IMR-90 (cell line): ENCODE results near the gene CSRNP3. TPM values are rescaled to one million over a fixed set of nuclear protein-coding genes. Genes with fewer than 3 reads are reported as not detected.

ENCODE experiments used
- ATAC-seq: fragments of 200-7000 bp; cut with Tn5 transposase; 2 replicates; pipeline ENCODE4 v1.9.1; 2020; ENCODE audit warnings: low read depth, mild to moderate bottlenecking, moderate library complexity
- BruUV-seq: library from RNA; stranded (reverse); fragments of 400-500 nt; replicated peaks from 2 replicates; lab custom pipeline; 2021; lab: Mats Ljungman, UMichigan
- CTCF ChIA-PET: fragments of 300-600 bp; formaldehyde crosslinking; extraction: SDS; loops from one replicate; lab custom pipeline; 2021; ENCODE audit warnings: antibody characterized with exemption; lab: Yijun Ruan, JAX
- POLR2A ChIA-PET: fragments of 300-600 bp; sonication (Branson Sonifier 250); formaldehyde crosslinking; loops from one replicate; lab custom pipeline; 2022; ENCODE audit warnings: antibody characterized with exemption; ENCODE audit not compliant: unreplicated experiment; lab: Charles Lee
- DNase-seq: peaks from one replicate; pipeline ENCODE4 v3.0.0; 2013
- H2AFZ ChIP-seq: replicated peaks from 2 replicates; pipeline ENCODE3; 2013; ENCODE audit warnings: low read length, mild to moderate bottlenecking; ENCODE audit not compliant: poor library complexity
- H2AK5ac ChIP-seq: 2 replicates; pipeline ENCODE4 v1.6.1; 2013; ENCODE audit warnings: low read depth, low read length, inconsistent platforms
- H2AK9ac ChIP-seq: replicated peaks from 2 replicates; pipeline ENCODE3; 2013; ENCODE audit warnings: mild to moderate bottlenecking, low read depth, low read length, moderate library complexity; ENCODE audit not compliant: poor library complexity
- H2BK120ac ChIP-seq: 2 replicates; pipeline ENCODE4 v1.6.1; 2013; ENCODE audit warnings: low read depth, low read length, inconsistent platforms
- H2BK15ac ChIP-seq: 3 replicates; pipeline ENCODE4 v1.6.1; 2013; ENCODE audit warnings: low read depth, low read length, inconsistent platforms
- H2BK20ac ChIP-seq: 2 replicates; pipeline ENCODE4 v1.6.1; 2013; ENCODE audit warnings: low read depth, mild to moderate bottlenecking, inconsistent platforms, low read length, moderate library complexity
- H2BK5ac ChIP-seq: 2 replicates; pipeline ENCODE4 v1.6.1; 2013; ENCODE audit warnings: mild to moderate bottlenecking, low read depth, low read length, inconsistent platforms; ENCODE audit not compliant: poor library complexity, severe bottlenecking
- H3K14ac ChIP-seq: replicated peaks from 2 replicates; pipeline ENCODE4 v1.6.1; 2013; ENCODE audit warnings: low read depth, low read length, inconsistent platforms
- H3K18ac ChIP-seq: 2 replicates; pipeline ENCODE4 v1.6.1; 2013; ENCODE audit warnings: low read depth, low read length, control low read depth
- H3K23ac ChIP-seq: 2 replicates; pipeline ENCODE4 v1.6.1; 2013; ENCODE audit warnings: low read depth, low read length, inconsistent platforms
- H3K27ac ChIP-seq: 2 replicates; pipeline ENCODE4 v1.5.1; 2013; ENCODE audit warnings: mild to moderate bottlenecking, control low read depth, low read length; ENCODE audit not compliant: insufficient read depth
- H3K27me3 ChIP-seq: 2 replicates; pipeline ENCODE4 v1.6.1; 2013; ENCODE audit warnings: low read length; ENCODE audit not compliant: control insufficient read depth, insufficient read depth
- H3K36me3 ChIP-seq: 2 replicates; pipeline ENCODE4 v1.6.1; 2013; ENCODE audit warnings: low read length, mixed read lengths; ENCODE audit not compliant: control insufficient read depth, insufficient read depth
- H3K4ac ChIP-seq: 2 replicates; pipeline ENCODE4 v1.6.1; 2013; ENCODE audit warnings: low read depth, low read length, inconsistent platforms
- H3K4me1 ChIP-seq: 2 replicates; pipeline ENCODE4 v1.6.1; 2013; ENCODE audit warnings: low read length, mixed read lengths; ENCODE audit not compliant: control insufficient read depth, insufficient read depth
- H3K4me2 ChIP-seq: 2 replicates; pipeline ENCODE4 v1.6.1; 2013; ENCODE audit warnings: low read depth, mild to moderate bottlenecking, control low read depth, low read length, moderate library complexity
- H3K4me3 ChIP-seq: 2 replicates; pipeline ENCODE4 v1.5.1; 2013; ENCODE audit warnings: low read depth, mild to moderate bottlenecking, control low read depth, low read length, moderate library complexity; ENCODE audit not compliant: insufficient read depth
- H3K56ac ChIP-seq: 2 replicates; pipeline ENCODE4 v1.6.1; 2013; ENCODE audit warnings: low read length, inconsistent platforms; ENCODE audit not compliant: insufficient read depth; ENCODE audit errors: extremely low read depth
- H3K79me1 ChIP-seq, 2 experiments: 2 replicates each; pipeline ENCODE4 v1.6.1; 2013; ENCODE audit warnings: low read length in 2 of 2, inconsistent platforms in 1 of 2, low read depth in 1 of 2
- H3K9ac ChIP-seq: 2 replicates; pipeline ENCODE4 v1.6.1; 2013; ENCODE audit warnings: low read depth, low read length, control low read depth
- H3K9me1 ChIP-seq: 2 replicates; pipeline ENCODE4 v1.6.1; 2013; ENCODE audit warnings: low read length, inconsistent platforms; ENCODE audit not compliant: insufficient read depth
- H3K9me3 ChIP-seq: 2 replicates; pipeline ENCODE4 v1.6.1; 2013; ENCODE audit warnings: low read length; ENCODE audit not compliant: control insufficient read depth, insufficient read depth
- H4K20me1 ChIP-seq: 2 replicates; pipeline ENCODE4 v1.6.1; 2013; ENCODE audit warnings: low read length, inconsistent platforms; ENCODE audit not compliant: insufficient read depth
- H4K5ac ChIP-seq: 2 replicates; pipeline ENCODE4 v1.6.1; 2013; ENCODE audit warnings: mild to moderate bottlenecking, low read depth, low read length, control low read depth
- H4K8ac ChIP-seq, 2 experiments: 2 replicates each; pipeline ENCODE4 v1.6.1; 2013; ENCODE audit warnings: low read depth in 2 of 2, low read length in 2 of 2, control low read depth in 1 of 2, inconsistent platforms in 1 of 2
- H4K91ac ChIP-seq: 2 replicates; pipeline ENCODE4 v1.6.1; 2013; ENCODE audit warnings: low read depth, low read length, inconsistent platforms; ENCODE audit not compliant: insufficient read depth
- BHLHE40 ChIP-seq: fragments of 150-350 bp; IDR thresholded peaks from 2 replicates; pipeline ENCODE4 v1.6.1; 2016; ENCODE audit warnings: mild to moderate bottlenecking, low read depth, low read length
- CEBPB ChIP-seq: IDR thresholded peaks from 2 replicates; pipeline ENCODE4 v1.6.1; 2012; ENCODE audit warnings: low read depth, low read length, improper control_type of control experiment
- CTCF ChIP-seq: conservative IDR thresholded peaks from 2 replicates; pipeline ENCODE4 v1.5.1; 2012; ENCODE audit warnings: mild to moderate bottlenecking, low read depth, low read length, improper control_type of control experiment
- MAZ ChIP-seq: IDR thresholded peaks from 2 replicates; pipeline ENCODE4 v1.6.1; 2012; ENCODE audit warnings: low read depth, mild to moderate bottlenecking, low read length, improper control_type of control experiment, moderate library complexity, borderline replicate concordance
- MXI1 ChIP-seq: IDR thresholded peaks from 2 replicates; pipeline ENCODE4 v1.6.1; 2012; ENCODE audit warnings: low read depth, mild to moderate bottlenecking, low read length, moderate library complexity, borderline replicate concordance
- NFE2L2 ChIP-seq: fragments of 150-350 bp; IDR thresholded peaks from 2 replicates; pipeline ENCODE4 v1.6.1; 2016; ENCODE audit warnings: low read depth, mild to moderate bottlenecking, low read length
- POLR2A ChIP-seq: IDR thresholded peaks from 2 replicates; pipeline ENCODE4 v1.6.1; 2012; ENCODE audit warnings: mild to moderate bottlenecking, low read depth, low read length
- RFX5 ChIP-seq: IDR thresholded peaks from 2 replicates; pipeline ENCODE4 v1.8.0; 2012; ENCODE audit warnings: low read depth, mild to moderate bottlenecking, low read length, moderate library complexity
- USF2 ChIP-seq: fragments of 150-350 bp; IDR thresholded peaks from 2 replicates; pipeline ENCODE4 v1.6.1; 2017; ENCODE audit warnings: mild to moderate bottlenecking, antibody characterized with exemption, low read length, low read depth
- WGBS, 2 experiments: methylation state at CpG; one replicate each; pipeline versions ENCODE4 v1.1.5 to v1.1.7; 2013; ENCODE audit warnings: missing lambda C conversion rate in 2 of 2; ENCODE audit not compliant: insufficient read length in 1 of 2; ENCODE audit errors: extremely low coverage in 2 of 2; 5-methylcytosine and 5-hydroxymethylcytosine counted together
- dilution Hi-C: fragments of 300-500 bp; cut with HindIII; formaldehyde crosslinking; loops from one replicate; pipeline ENCODE4 v1.14.3; 2018; ENCODE audit warnings: low sequenced_read_pairs; ENCODE audit not compliant: unreplicated experiment
- in situ Hi-C: fragments of 300-500 bp; cut with MboI; formaldehyde crosslinking; loops from 3 replicates; pipeline ENCODE4 v1.14.3; 2019; ENCODE audit warnings: low sequenced_read_pairs, inconsistent platforms, mixed read lengths
- intact Hi-C: fragments of 100-400 bp; cut with micrococcal nuclease; formaldehyde crosslinking; loops from 2 replicates; pipeline ENCODE4 v1.10.0; 2022
- polyA plus RNA-seq, 3 experiments: library from polyadenylated mRNA; depleted of rRNA; stranded (reverse); fragments of >200 nt; gene quantifications; 2 replicates each; pipeline ENCODE4 v1.2.3, GENCODE V29; 2012; ENCODE audit warnings: low replicate concordance in 1 of 3
- total RNA-seq: library from RNA; depleted of rRNA; stranded (reverse); fragments of >200 nt; gene quantifications from 2 replicates; pipeline ENCODE4 v1.2.3, GENCODE V29; 2012

The CSRNP3 gene
- total and polyA plus RNA-seq, 2 of the 4 experiments (the other 2 are of a cell fraction), result 0.21 to 0.72 TPM

GRCh38 chr2:165452327-165452726 lies 17.2 kb upstream of the CSRNP3 start:
- BruUV-seq, result no TSS peak
- Histone ChIP-seq H3K56ac (no peak overlapping the region), H4K20me1 (no peaks in the 10 kb centered on the region), H3K23ac (no peak overlapping the region), H4K5ac (no peak overlapping the region), H3K4me1 (no peaks in the 10 kb centered on the region), H2BK15ac (no peak overlapping the region), H3K27ac (no peak overlapping the region), H2BK20ac (no peak overlapping the region), H2AK9ac (no peak overlapping the region), H3K27me3 (no peaks in the 10 kb centered on the region), H3K9me3 (no peaks in the 10 kb centered on the region), H3K4ac (no peak overlapping the region), H2AFZ (no peak overlapping the region), H4K8ac (no peak overlapping the region), H3K18ac (no peak overlapping the region), H2AK5ac (no peak overlapping the region), H3K4me3 (no peak overlapping the region), H4K91ac (no peak overlapping the region), H3K79me1 (no peaks in the 10 kb centered on the region), H3K9me1 (no peaks in the 10 kb centered on the region), H2BK120ac (no peak overlapping the region), H3K9ac (no peak overlapping the region), H3K4me2 (no peak overlapping the region), H3K36me3 (no peaks in the 10 kb centered on the region), H2BK5ac (no peak overlapping the region), H3K14ac (no peak overlapping the region)
- ATAC-seq, result no peak
- WGBS, 2 experiments, result no CpG with 5 or more reads among the region's 2 CpGs
- in situ Hi-C loops (no loop called here), intact Hi-C loops (no loop called here), dilution Hi-C loops (no loop called here)
- no peak for DNase-seq
- TF ChIP-seq NFE2L2 (no peak), MAZ (no peak), POLR2A (no peak), BHLHE40 (no peak), CEBPB (no peak), USF2 (no peak), CTCF (no peak), RFX5 (no peak), MXI1 (no peak)
- CTCF ChIA-PET, result no interaction called here
- POLR2A ChIA-PET, result no interaction called here
